Left ventricle myocardium inferior (tissue), 1 donor: ENCODE data around the gene IQCE. TPM values are rescaled to one million over a fixed set of nuclear protein-coding genes. Genes with fewer than 3 reads are reported as not detected.
"Not testable (repeated sequence)": the region's sequence is repeated elsewhere in the genome, so short reads cannot be mapped to it uniquely, and the experiment has no call there.

ENCODE experiments used
- DNase-seq: peaks from one replicate; pipeline ENCODE4 v3.0.0-alpha.2; 2020
- H3K27ac ChIP-seq: fragments of 200-600 bp; replicated peaks from 2 replicates; pipeline ENCODE4 v1.8.0; 2021
- H3K27me3 ChIP-seq: fragments of 200-600 bp; 2 replicates; pipeline ENCODE4 v1.8.0; 2021; ENCODE audit warnings: low read depth
- H3K36me3 ChIP-seq: fragments of 200-600 bp; 2 replicates; pipeline ENCODE4 v1.8.0; 2021
- H3K4me1 ChIP-seq: fragments of 200-600 bp; 2 replicates; pipeline ENCODE4 v1.8.0; 2021
- H3K4me3 ChIP-seq: fragments of 200-600 bp; 2 replicates; pipeline ENCODE4 v1.8.0; 2021; ENCODE audit warnings: mild to moderate bottlenecking, moderate library complexity
- H3K9me3 ChIP-seq: fragments of 200-600 bp; replicated peaks from 2 replicates; pipeline ENCODE4 v1.8.0; 2021
- intact Hi-C: fragments of 100-400 bp; cut with micrococcal nuclease; formaldehyde crosslinking; loops from one replicate; pipeline ENCODE4 v1.11.0; 2022
- total RNA-seq: library from RNA; stranded (reverse); fragmentation: NEBNext Ultra II Directional; extraction: Animal tissue kit (Norgen Biotek cat#: 25700); gene quantifications from one replicate; pipeline ENCODE4 v1.2.1, GENCODE V29; 2021
- TF ChIP-seq, protein P1 (sequence below): fragments of 200-600 bp; IDR thresholded peaks from 2 replicates; pipeline ENCODE4 v1.8.0; 2021; ENCODE audit warnings: antibody characterized with exemption, mild to moderate bottlenecking, borderline replicate concordance
- donor health status: DM: no; HTN: yes; CAD: no; lungs with severe emphysema.

IQCE gene
- total RNA-seq, 1 donor from 2014 or later, result 11.5 TPM

DNA sequence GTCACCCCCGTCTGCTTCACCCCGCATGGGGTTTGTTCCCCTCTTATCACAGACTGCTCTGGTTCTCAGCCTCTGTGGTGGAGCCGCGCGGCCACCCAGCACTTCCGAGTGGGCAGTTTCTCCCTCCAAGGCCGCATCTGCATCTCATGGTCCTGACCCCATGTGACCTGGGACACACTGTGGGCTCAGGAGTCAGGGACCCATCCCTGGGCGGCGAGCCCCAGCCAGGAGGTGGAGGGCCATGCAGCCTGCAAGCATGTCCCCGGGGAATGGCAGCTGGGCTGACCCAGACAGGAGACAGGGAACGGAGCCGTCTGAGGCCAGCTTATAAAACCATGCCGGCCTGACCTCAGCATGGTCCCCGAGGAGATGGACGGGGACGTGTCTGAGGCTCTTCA lies 47.8 kb downstream of the IQCE start:
- Histone ChIP-seq H3K9me3 (no peaks in the 10 kb centered on the region), H3K4me3 (peak overlapping the region; percentile 32), H3K27ac (peak overlapping the region; percentile 85), H3K36me3 (peaks cover 7% of the 10 kb centered on the region), H3K4me1 (peaks cover 50% of the 10 kb centered on the region), H3K27me3 (no peaks in the 10 kb centered on the region)
- peak; percentile 51 for DNase-seq
- intact Hi-C loops, result no loop called here
- TF ChIP-seq, protein P1, sequence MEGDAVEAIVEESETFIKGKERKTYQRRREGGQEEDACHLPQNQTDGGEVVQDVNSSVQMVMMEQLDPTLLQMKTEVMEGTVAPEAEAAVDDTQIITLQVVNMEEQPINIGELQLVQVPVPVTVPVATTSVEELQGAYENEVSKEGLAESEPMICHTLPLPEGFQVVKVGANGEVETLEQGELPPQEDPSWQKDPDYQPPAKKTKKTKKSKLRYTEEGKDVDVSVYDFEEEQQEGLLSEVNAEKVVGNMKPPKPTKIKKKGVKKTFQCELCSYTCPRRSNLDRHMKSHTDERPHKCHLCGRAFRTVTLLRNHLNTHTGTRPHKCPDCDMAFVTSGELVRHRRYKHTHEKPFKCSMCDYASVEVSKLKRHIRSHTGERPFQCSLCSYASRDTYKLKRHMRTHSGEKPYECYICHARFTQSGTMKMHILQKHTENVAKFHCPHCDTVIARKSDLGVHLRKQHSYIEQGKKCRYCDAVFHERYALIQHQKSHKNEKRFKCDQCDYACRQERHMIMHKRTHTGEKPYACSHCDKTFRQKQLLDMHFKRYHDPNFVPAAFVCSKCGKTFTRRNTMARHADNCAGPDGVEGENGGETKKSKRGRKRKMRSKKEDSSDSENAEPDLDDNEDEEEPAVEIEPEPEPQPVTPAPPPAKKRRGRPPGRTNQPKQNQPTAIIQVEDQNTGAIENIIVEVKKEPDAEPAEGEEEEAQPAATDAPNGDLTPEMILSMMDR, result no peak

DNA sequence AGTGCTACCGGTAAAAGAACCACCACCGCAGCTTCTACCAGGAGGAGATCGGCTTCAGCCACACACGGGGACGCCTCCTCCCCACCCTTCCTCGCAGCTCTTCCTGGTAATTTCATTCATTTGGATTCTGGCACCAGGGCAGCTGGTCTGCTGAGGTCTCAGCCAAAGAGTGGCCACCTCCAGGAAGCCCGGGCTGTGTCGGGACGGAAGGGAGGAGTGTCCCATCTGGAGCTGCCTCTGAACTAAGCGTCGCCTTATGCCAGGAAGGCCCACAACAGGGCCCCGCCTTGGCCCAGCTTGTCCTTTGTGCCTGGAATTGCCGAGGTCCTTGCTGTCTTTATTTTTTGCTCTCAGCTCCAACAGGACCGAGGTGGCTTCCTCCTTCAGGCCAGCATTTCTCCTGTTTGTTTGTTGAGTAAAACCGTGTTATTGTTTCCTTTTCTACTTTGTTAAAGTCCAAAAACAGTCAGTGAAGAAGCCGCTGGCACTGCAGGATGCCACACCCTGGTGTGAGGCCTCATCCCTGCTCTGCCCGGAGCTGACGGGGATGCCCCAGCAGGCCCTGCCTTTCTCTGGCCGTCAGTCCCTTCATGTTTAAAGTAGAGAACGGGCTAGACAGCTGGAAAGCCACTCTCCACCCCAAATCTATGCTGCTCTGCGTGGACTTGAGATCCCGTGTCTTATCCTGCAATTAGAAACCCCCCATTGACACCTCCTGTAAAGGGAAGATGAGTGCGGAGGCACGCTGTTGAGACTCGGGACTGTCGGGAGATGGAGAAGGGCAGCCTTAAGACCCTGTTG lies 48.5 kb downstream of the IQCE start:
- Histone ChIP-seq H3K4me1 (peaks cover 50% of the 10 kb centered on the region), H3K9me3 (no peaks in the 10 kb centered on the region), H3K4me3 (peak overlapping the region; percentile 32), H3K36me3 (no peaks in the 10 kb centered on the region), H3K27me3 (no peaks in the 10 kb centered on the region), H3K27ac (peak overlapping the region; percentile 85)
- peak; percentile 83 for DNase-seq
- intact Hi-C loops, result no loop called here
- TF ChIP-seq, protein P1, result no peak

DNA sequence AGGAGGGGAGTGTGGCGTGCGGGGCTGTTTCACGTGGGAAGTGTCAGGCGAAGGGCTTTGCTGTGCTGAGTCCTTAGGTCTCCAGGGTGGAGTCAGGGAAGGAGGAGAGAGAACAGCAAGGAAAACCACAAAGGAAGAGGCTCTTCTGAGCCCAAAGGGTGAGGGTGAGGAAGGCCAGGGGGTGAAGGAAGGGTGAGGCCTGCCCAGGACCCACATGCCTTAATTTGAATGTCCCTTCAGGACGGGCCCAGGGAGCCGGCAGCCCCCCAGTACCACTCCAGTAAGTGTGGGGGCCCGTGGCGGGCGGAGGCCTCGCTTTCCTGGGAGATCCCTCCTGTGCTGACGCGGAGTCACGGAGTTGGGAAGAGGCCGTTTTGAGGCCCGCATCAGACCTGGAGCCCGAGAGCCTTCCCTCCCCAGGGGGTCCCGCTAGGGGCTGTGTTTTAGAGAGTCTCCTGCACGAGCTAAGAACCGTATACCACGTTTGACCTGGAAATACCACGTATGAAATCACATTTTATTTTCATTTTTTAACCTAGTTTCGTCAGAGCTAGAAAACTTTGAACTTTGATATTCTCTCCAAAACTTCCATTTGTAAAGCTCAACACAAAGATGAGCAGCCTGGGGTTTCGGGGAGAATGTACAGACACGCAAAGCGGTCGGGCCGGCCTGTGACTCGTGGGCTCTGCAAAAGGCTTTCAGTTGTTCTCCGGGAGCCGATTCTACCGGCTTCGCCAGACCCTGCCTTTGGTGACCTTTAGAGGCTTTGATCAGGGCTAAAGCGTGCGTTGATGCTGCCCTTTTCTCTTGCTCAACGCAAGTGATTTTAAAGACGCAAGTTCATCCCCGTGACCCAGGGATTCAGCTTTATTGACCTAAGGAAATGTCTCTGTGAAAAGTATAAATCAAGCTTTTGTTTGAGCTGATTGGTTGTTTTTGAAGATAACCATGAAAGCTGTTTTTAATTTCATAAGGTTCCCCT lies 49.4 kb downstream of the IQCE start:
- TF ChIP-seq, protein P1, result no peak
- no peak for DNase-seq
- H3K9me3 ChIP-seq, result no peaks in the 10 kb centered on the region
- H3K36me3 ChIP-seq, result no peaks in the 10 kb centered on the region
- no peaks in the 10 kb centered on the region for H3K27me3 ChIP-seq
- peak overlapping the region; percentile 85 for H3K27ac ChIP-seq
- peaks cover 56% of the 10 kb centered on the region for H3K4me1 ChIP-seq
- no peak overlapping the region for H3K4me3 ChIP-seq
- intact Hi-C loops, result no loop called here

DNA sequence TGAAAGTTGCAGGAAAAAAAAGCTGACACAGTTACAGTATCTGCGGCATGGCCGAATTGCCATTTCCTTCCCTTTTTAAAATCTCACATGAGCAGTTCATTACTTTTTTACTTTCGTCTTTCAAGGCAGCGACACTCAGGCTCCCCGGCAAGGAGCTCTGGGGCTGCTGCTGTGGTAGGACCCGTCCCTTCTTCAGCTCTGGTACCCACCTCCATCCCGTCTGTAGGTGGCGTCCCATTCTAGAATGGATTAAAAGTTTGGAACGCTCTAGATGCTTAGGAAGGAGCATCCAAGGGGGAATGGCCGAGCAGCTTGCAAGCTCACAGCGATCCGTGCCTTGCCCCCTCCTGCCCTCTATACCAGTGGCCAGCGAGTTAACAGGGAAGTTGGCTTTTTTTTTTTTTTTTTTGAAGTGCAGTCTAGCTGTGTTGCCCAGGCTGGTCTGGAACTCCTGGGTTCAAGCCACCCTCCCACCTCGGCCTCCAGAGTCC lies 50.2 kb downstream of the IQCE start:
- TF ChIP-seq, protein P1, result no peak
- intact Hi-C loops, result no loop called here
- no peaks in the 10 kb centered on the region for H3K9me3 ChIP-seq
- peak overlapping the region; percentile 51 for H3K27ac ChIP-seq
- H3K36me3 ChIP-seq, result no peaks in the 10 kb centered on the region
- peaks cover 64% of the 10 kb centered on the region for H3K4me1 ChIP-seq
- H3K4me3 ChIP-seq, result no peak overlapping the region
- H3K27me3 ChIP-seq, result no peaks in the 10 kb centered on the region
- DNase-seq, result no peak

DNA sequence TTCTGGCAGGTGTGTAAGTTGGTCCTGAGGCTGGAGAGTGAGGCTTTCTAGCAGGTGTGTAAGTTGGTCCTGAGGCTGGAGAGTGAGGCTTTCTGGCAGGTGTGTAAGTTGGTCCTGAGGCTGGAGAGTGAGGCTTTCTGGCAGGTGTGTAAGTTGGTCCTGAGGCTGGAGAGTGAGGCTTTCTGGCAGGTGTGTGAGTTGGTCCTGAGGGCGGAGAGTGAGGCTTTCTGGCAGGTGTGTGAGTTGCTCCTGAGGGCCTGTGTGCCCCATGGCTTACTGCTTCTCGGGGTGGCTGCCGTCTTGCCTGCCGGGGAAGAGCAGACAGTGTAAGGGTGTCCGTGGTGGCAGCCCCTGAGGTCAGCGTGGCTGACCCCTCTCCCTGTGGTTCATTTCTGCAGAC lies 50.9 kb downstream of the IQCE start:
- H3K9me3 ChIP-seq, H3K27me3 ChIP-seq, DNase-seq, H3K4me3 ChIP-seq, intact Hi-C loops, H3K36me3 ChIP-seq: not testable (repeated sequence)
- H3K27ac ChIP-seq, result peak overlapping the region; percentile 51
- peaks cover 64% of the 10 kb centered on the region for H3K4me1 ChIP-seq
